ENCODE data around the gene FOXD3. TPM values are rescaled to one million over a fixed set of nuclear protein-coding genes. Genes with fewer than 3 reads are reported as not detected.
"Not testable (repeated sequence)": the region's sequence is repeated elsewhere in the genome, so short reads cannot be mapped to it uniquely, and the experiment has no call there.

Gene FOXD3
- total RNA-seq, 1 experiment from 2014 or later, result 3.4 TPM

DNA sequence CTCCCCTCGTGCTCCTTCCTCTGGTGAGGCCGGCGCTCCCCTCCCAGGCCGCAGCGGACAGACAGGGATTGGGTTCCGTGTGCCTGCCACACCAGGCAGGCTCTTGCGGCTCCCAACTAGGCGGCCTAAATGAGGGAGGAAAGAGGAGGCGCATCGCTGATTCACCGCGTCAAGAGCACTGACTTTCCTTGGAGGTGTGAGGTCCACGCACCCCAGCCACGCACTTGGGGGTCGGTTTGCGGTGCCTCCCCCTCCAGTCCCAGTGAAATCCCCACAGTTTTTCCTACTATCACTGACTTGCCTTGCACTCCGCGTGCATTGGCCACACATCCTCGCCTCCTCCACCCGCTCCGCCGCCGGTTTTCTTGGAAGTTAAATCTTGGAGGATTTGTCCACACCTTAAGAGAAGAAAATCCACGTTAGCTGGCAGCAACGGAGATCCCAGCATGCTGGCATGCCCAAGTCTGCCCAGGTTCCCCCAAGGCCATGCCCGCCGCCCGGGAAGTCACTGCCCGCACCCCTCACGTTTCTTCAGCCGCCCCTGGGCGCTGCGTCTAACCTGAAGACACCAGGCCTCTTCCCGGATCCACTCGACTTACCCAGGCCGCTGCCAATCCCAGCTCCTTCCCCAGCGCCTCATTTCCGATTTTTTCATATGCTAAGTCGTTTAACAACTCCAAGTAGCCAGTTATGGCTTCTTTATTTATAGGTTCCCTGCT lies 1.1 kb upstream of the FOXD3 start:
- no peak for DNase-seq (ENCODE audit: low read depth)

DNA sequence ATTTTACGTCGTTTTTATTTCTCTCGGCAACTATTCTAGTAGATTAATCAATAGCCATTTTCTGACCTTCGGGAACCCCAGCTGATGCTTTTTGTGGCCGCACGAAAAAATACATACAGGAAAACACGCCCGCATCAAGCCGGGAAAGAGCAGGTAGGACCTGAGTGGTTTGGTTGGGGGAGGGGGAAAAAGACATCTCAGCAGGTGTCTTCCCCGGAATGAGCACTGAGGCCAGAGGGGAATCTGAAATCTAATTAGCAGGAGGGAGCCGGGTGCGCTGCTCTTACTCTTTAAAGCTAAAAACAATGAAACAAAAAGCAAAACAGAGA lies 618 bp upstream of the FOXD3 start:
- DNase-seq (ENCODE audit: low read depth), result no peak

GRCh38 chr1:63322944-63323864 lies 837 bp downstream of the FOXD3 start:
- peak; percentile 77 for DNase-seq (ENCODE audit: low read depth)

DNA sequence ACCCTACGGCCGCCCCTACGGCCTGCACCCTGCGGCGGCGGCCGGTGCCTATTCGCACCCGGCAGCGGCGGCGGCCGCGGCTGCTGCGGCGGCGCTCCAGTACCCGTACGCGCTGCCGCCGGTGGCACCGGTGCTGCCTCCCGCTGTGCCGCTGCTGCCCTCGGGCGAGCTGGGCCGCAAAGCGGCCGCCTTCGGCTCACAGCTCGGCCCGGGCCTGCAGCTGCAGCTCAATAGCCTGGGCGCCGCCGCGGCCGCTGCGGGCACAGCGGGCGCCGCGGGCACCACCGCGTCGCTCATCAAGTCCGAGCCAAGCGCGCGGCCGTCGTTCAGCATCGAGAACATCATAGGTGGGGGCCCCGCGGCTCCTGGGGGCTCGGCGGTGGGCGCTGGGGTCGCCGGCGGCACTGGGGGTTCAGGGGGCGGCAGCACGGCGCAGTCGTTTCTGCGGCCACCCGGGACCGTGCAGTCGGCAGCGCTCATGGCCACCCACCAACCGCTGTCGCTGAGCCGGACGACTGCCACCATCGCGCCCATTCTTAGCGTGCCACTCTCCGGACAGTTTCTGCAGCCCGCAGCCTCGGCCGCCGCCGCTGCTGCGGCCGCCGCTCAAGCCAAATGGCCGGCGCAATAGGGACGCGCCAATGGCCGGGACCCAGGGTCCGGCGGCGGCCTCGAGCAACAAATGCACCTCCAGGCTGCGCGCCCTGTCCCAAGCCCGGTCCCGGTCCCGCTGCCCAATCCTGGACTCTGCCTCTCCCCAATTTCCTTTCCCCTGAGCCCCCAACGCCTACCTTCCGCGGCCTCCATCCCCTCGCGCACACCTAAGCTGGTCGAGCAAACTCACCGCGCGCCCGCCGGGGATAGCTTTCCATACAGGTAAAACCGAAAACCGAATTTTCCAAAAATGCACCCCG lies 1.8 kb downstream of the FOXD3 start:
- peak; percentile 15 for DNase-seq (ENCODE audit: low read depth)

GRCh38 chr1:63324779-63325119 lies 2.4 kb downstream of the FOXD3 start:
- no peak for DNase-seq (ENCODE audit: low read depth)

DNA sequence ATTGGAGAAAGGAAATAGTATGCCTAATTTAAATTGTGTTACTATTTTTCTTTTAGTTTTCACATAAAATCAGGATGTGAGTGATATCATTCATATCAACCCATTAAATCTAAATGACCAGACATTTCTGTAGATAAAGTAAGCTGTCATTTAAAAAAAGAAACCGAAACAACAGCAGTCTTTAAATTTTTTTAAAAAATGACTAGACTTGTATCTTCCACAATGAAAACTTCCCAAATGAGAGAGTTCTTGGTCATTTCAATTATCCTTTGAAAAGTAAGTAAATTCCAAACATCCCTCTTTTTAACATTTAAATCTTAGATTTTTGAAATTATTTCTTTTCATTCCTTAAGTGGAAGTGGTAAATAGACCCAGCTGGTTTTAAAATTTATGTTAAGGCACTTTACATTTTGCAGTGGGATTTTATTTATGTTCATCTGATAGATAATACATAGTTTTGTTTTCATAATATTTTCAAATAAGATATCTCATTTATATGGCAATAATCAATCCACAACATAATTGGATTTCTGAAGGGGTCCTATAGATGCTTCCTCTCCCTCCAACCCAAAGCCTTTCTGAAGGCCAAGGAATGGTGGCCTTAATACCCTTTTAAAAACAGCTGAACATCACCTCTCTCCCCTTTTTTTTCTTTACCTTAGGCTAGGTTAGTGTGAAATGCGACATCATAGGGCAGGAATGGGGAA lies 3.1 kb downstream of the FOXD3 start:
- no peak for DNase-seq (ENCODE audit: low read depth)

GRCh38 chr1:63326106-63326472 lies 3.7 kb downstream of the FOXD3 start:
- DNase-seq (ENCODE audit: low read depth), result no peak

DNA sequence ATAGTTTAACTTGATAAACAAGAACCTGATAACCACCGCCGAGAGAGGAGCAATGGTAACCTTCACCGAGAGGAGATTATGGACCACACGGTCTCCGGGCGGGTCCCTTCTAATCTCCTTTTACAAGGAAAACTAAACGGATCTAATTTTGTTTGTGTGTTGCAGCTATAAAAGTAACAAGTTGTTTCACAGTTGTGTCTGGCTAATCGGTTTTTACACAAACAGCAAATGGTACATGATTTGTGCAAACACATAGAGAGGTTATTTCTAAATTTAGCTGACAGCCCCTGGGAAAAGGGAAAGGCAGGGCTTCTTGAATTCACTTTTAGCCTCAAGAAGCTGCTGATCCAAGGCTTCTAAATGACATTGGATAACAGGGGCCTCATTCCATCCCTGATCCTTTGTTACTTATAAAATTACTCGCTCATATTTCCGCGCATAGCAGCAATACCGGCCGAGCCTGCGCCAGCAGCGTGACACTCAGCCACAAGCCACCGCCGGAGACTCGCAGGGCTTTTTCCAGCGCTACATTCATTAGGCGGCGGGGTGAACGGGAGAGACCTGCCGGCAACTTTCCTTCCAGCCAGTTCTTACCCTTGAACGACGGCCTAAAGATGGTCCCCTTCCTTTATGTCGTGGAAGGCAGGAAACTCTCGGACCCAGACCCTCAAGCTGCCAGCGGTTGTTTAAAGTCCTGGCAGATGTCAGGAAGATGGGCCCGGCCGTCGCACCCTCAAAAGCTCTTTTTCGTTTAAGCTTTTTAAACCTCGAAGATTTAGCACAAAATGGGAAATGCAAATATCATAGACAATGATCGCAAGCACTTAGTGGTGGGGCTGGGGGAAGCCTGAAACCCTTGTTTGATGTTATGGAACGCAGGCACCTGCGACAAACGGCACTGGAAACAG lies 4.4 kb downstream of the FOXD3 start:
- no peak for DNase-seq (ENCODE audit: low read depth)

- DNase-seq (ENCODE audit: low read depth), result peak; percentile 77
These were observed 5.2 kb downstream of the FOXD3 start for GRCh38 chr1:63327417-63328054.

DNA sequence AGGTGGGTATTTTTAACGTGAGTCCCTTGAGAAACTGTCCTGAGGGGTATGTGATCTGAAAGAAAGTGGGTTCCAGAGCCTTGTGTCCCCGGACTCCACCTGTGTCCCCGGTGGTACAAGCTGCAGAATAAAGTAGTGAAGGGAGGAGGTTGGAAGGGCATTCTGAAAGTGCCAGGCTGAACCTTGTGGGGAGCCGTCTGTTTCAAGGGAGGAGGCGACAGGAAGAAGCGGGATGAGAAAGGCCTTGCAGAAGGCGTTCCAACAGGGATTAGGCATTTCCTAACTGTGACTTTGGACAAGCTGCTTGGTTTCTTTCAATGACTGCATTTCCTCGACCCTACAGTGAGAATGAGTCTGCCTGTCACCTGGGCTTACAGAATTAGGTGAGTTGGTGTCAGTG lies 5.8 kb downstream of the FOXD3 start:
- DNase-seq (ENCODE audit: low read depth), result no peak

DNA sequence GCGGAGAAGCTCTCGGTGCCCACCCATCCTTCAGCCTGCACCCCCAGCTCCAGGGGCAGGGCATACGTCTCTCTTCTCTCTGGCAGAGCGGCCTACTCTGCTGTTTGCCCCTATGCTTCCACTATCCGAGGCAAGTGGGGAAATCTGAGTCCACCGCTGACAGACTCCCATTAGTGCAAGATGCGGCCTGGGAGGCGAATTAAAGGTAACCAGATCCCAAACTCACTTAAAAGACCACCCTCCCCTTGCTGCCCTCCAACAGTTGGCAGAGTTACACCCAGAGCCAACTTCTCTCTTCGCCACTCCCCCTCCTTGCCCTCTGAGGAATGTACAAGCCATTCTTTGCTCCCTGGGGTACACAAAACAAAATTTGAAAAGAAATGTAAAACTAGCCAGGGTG lies 6.4 kb downstream of the FOXD3 start:
- no peak for DNase-seq (ENCODE audit: low read depth)

GRCh38 chr1:63329621-63330330 lies 7.4 kb downstream of the FOXD3 start:
- DNase-seq (ENCODE audit: low read depth), result no peak

DNA sequence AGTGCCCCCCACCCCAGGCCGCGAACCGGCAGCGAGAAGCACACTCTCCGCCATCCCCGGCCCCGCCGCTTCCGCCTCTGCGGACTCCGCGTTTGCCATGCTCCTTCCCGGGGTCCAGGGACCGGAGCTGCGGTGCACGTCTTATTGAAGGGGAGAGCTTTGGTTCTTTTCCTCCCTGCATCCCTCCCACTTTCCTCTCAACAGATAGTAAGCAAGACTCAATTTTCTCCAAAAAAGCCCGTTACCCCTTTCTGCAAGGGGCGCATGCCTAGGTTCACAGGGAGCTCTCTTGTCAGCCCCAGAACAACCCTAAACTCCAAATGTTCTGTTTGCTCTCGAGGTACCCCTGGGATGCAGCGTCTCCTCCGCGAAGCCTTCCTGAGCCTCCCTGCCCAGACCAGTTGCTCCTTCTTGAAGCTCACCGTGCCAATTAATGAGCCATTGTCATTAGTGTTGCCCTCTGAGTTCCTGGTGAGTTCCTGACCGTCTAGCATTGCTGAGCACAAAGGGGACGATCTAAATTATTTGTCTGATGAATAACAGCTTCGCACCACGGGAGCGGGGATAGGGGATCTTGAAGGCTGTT lies 8.1 kb downstream of the FOXD3 start:
- DNase-seq (ENCODE audit: low read depth), result no peak

DNA sequence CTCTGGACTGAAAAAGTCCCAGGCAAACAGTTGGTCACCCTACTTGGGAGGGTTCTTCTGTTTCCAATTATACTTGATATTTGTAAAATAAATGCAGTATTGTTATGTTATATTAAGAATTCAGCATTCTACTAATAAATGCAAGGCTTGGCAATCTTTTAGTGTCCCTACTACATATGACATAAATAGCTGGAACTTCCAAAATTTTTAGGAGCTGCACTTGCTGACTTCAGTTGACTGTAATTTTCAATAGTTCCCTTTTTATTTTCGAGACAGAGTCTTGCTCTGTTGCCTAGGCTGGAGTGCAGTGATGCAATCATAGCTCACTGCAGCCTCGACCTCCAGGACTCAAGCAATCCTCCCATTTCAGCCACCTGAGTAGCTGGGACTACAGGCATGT lies 20.0 kb downstream of the FOXD3 start:
- DNase-seq (ENCODE audit: low read depth), result no peak

GRCh38 chr1:63343922-63344321 lies 21.6 kb downstream of the FOXD3 start:
- DNase-seq (ENCODE audit: low read depth), result no peak

GRCh38 chr1:63350320-63350719 lies 28.0 kb downstream of the FOXD3 start:
- no peak for DNase-seq (ENCODE audit: low read depth)

DNA sequence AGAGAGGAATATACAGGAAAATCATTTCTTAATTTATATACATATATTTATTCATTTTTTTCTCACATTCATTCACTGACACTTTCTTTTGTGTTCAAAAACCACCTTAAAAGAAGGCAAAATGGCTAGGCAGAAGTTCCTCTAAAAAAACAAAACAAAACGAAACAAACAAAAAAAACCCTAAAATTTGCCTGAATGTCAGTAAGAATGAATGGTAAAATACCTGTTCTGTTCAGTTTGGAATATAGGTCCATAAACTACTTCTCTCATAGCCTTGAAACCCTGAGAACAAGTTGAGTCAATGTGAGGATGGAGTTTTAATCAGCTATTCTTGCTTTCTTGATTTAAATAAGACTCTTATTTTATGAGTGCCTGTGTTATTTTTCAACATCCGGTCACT lies 30.4 kb downstream of the FOXD3 start:
- DNase-seq (ENCODE audit: low read depth), result no peak

GRCh38 chr1:63356234-63356633 lies 33.9 kb downstream of the FOXD3 start:
- DNase-seq (ENCODE audit: low read depth), result not testable (repeated sequence)

DNA sequence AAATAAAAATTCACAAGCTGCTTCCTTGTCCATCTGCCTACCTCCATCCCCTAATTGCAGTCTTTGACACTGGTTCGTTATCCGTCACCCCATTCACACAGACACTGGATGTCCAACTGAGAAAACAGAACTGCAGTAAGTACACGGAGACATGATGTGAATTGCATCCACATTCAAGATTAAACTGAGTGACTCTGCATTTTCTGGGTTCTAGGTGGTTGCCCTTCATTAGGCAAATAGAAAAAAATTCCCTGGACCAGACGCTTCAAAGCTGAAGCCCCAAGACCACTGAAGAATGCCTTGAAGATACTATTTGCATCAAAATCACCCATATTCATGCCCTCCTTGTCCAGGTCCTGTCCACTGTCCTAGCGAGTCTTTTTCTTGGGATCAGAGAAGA lies 37.2 kb downstream of the FOXD3 start:
- no peak for DNase-seq (ENCODE audit: low read depth)

Data from Daoy (cell line).